HepG2 (cell line): ENCODE data around the gene MRPL51. TPM values are rescaled to one million over a fixed set of nuclear protein-coding genes. Genes with fewer than 3 reads are reported as not detected.

Source experiments
- ATAC-seq: fragments of 200-7000 bp; cut with Tn5 transposase; 3 replicates; pipeline ENCODE4 v1.9.1; 2020; ENCODE audit warnings: mild to moderate bottlenecking, moderate library complexity
- BruUV-seq: library from RNA; stranded (reverse); fragments of 400-500 nt; replicated peaks from 2 replicates; lab custom pipeline; 2021; lab: Mats Ljungman, UMichigan
- CTCF ChIA-PET: fragments of 300-600 bp; formaldehyde crosslinking; extraction: SDS; loops from one replicate; lab custom pipeline; 2021; ENCODE audit warnings: low total read pairs, inconsistent platforms, low intra/inter-chr PET ratio; lab: Yijun Ruan, JAX
- POLR2A ChIA-PET: fragments of 350-600 bp; sonication (Branson Sonifier 250); formaldehyde crosslinking; loops from one replicate; lab custom pipeline; 2020; ENCODE audit warnings: antibody characterized with exemption, inconsistent platforms; lab: Yijun Ruan, JAX
- DNase-seq: peaks from one replicate; pipeline ENCODE4 v3.0.0-alpha.2; 2015; ENCODE audit warnings: low spot score
- FAIRE-seq: peaks from 3 replicates; lab custom pipeline; 2011; peaks lifted over from hg19 to GRCh38; lab: Jason Lieb, UNC
- H2AFZ ChIP-seq: one replicate; pipeline ENCODE4 v1.6.1; 2011; ENCODE audit warnings: low read length, inconsistent platforms
- H3K27ac ChIP-seq: fragments of 300-600 bp; 3 replicates; pipeline ENCODE4 v1.8.0; 2011; ENCODE audit warnings: mixed run types, mild to moderate bottlenecking, mixed read lengths, low read length, inconsistent platforms; ENCODE audit not compliant: insufficient read depth; ENCODE audit errors: extremely low read length
- H3K27me3 ChIP-seq, 2 experiments: fragments of 200-600 bp in 1 of 2; 2 replicates in 1 of 2; 3 replicates in 1 of 2; pipeline versions ENCODE4 v1.6.0 to v1.8.0; 2011; ENCODE audit warnings: low read length in 2 of 2, mild to moderate bottlenecking in 2 of 2, moderate library complexity in 2 of 2, inconsistent platforms in 1 of 2; ENCODE audit not compliant: insufficient read depth in 2 of 2, control insufficient read depth in 1 of 2
- H3K36me3 ChIP-seq, 2 experiments: fragments of 200-600 bp in 1 of 2; replicated peaks in 1 of 2; 2 replicates in 1 of 2; 3 replicates in 1 of 2; pipeline versions ENCODE4 v1.5.1 to v1.8.0; 2011; ENCODE audit warnings: low read length in 2 of 2, inconsistent platforms in 1 of 2; ENCODE audit not compliant: insufficient read depth in 2 of 2, control insufficient read depth in 1 of 2
- H3K4me1 ChIP-seq: 2 replicates; pipeline ENCODE4 v1.5.1; 2012; ENCODE audit warnings: low read length, inconsistent platforms; ENCODE audit not compliant: insufficient read depth
- H3K4me2 ChIP-seq: 2 replicates; pipeline ENCODE4 v1.6.0; 2011; ENCODE audit warnings: low read depth, low read length, inconsistent platforms
- H3K4me3 ChIP-seq, 3 experiments: fragments of 200-600 bp in 1 of 3; sonication (generic), shearing (Covaris generic) in 1 of 3; replicated peaks in 1 of 3; 2 replicates each; pipeline ENCODE4 v1.5.1; 2011 to 2016; ENCODE audit warnings: low read length in 3 of 3, inconsistent platforms in 2 of 3, low read depth in 2 of 3, mild to moderate bottlenecking in 2 of 3, control low read depth in 1 of 3, mixed read lengths in 1 of 3; ENCODE audit not compliant: insufficient read depth in 1 of 3
- H3K79me2 ChIP-seq: one replicate; pipeline ENCODE4 v1.6.1; 2011; ENCODE audit warnings: low read length, inconsistent platforms; ENCODE audit not compliant: insufficient read depth
- H3K9ac ChIP-seq: 2 replicates; pipeline ENCODE4 v1.6.0; 2011; ENCODE audit warnings: mild to moderate bottlenecking, low read depth, low read length, inconsistent platforms; ENCODE audit not compliant: insufficient read depth
- H3K9me3 ChIP-seq: 2 replicates; pipeline ENCODE4 v1.5.1; 2012; ENCODE audit warnings: mild to moderate bottlenecking, low read length
- H4K20me1 ChIP-seq: 2 replicates; pipeline ENCODE4 v1.6.0; 2011; ENCODE audit warnings: inconsistent platforms, mild to moderate bottlenecking, low read length, moderate library complexity; ENCODE audit not compliant: insufficient read depth
- CREB1 ChIP-seq, 2 experiments: fragments of 450-650 bp in 1 of 2; IDR thresholded peaks; 2 replicates each; pipeline ENCODE4 v1.6.1; 2016 to 2017; ENCODE audit warnings: control low read depth in 1 of 2, mild to moderate bottlenecking in 1 of 2, missing compliant biosample characterization in 1 of 2, missing genetic modification characterization in 1 of 2
- HBP1 ChIP-seq: IDR thresholded peaks from 2 replicates; pipeline ENCODE4 v1.6.1; 2016; ENCODE audit warnings: low read depth, control low read depth
- IKZF1 ChIP-seq: fragments of 450-650 bp; IDR thresholded peaks from 2 replicates; pipeline ENCODE4 v1.7.1; 2016
- JUNB ChIP-seq: sonication (generic); formaldehyde crosslinking; IDR thresholded peaks from 2 replicates; pipeline ENCODE4 v1.8.0; 2022; ENCODE audit warnings: missing genetic modification reagents, mild to moderate bottlenecking, borderline replicate concordance
- MAF1 ChIP-seq: sonication (generic); formaldehyde crosslinking; IDR thresholded peaks from 2 replicates; pipeline ENCODE4 v1.5.0; 2020; ENCODE audit warnings: missing genetic modification reagents, borderline replicate concordance
- MXI1 ChIP-seq: IDR thresholded peaks from 3 replicates; pipeline ENCODE4 v1.6.1; 2012; ENCODE audit warnings: low read depth, low read length, inconsistent platforms, borderline replicate concordance
- NR2F1 ChIP-seq, 2 experiments: fragments of 450-650 bp in 1 of 2; formaldehyde crosslinking in 1 of 2; IDR thresholded peaks; 2 replicates each; pipeline versions ENCODE4 v1.5.0 to v1.6.1; 2016 to 2020; ENCODE audit warnings: mild to moderate bottlenecking in 1 of 2, missing compliant biosample characterization in 1 of 2, missing genetic modification reagents in 1 of 2, moderate library complexity in 1 of 2
- RBM22 ChIP-seq: fragments of 200-400 bp; formaldehyde crosslinking; optimal IDR thresholded peaks from 2 replicates; pipeline ENCODE3; 2017; ENCODE audit warnings: mild to moderate bottlenecking, low read length, moderate library complexity
- RFX3 ChIP-seq: IDR thresholded peaks from 2 replicates; pipeline ENCODE4 v1.6.1; 2016; ENCODE audit warnings: missing biosample characterization, missing genetic modification reagents
- ZBTB10 ChIP-seq: sonication (generic); formaldehyde crosslinking; IDR thresholded peaks from 2 replicates; pipeline ENCODE4 v1.4.0; 2020; ENCODE audit warnings: missing genetic modification reagents, borderline replicate concordance
- ZBTB33 ChIP-seq: sonication (generic); formaldehyde crosslinking; IDR thresholded peaks from 2 replicates; pipeline ENCODE4 v1.4.0; 2020; ENCODE audit warnings: missing genetic modification reagents
- ZNF264 ChIP-seq: sonication (generic); formaldehyde crosslinking; IDR thresholded peaks from 2 replicates; pipeline ENCODE4 v1.4.0; 2020; ENCODE audit warnings: missing genetic modification reagents
- ZNF326 ChIP-seq: sonication (generic); formaldehyde crosslinking; IDR thresholded peaks from 2 replicates; pipeline ENCODE4 v1.4.0; 2020; ENCODE audit warnings: missing genetic modification reagents, borderline replicate concordance
- ZNF446 ChIP-seq: sonication (generic); formaldehyde crosslinking; IDR thresholded peaks from 2 replicates; pipeline ENCODE4 v1.5.0; 2020; ENCODE audit warnings: mild to moderate bottlenecking, missing genetic modification reagents
- ZNF777 ChIP-seq: sonication (generic); formaldehyde crosslinking; IDR thresholded peaks from 2 replicates; pipeline ENCODE4 v1.4.0; 2020; ENCODE audit warnings: missing genetic modification reagents
- WGBS: methylation state at CpG from one replicate; pipeline ENCODE4 v1.1.6; 2017; ENCODE audit warnings: low lambda C conversion rate; 5-methylcytosine and 5-hydroxymethylcytosine counted together
- in situ Hi-C: cut with HindIII; loops from 2 replicates; pipeline ENCODE4 v1.10.0; 2017; ENCODE audit warnings: low pct_unique_long_range_greater_than_20kb; ENCODE audit not compliant: extremely low pct_ligation_motif_present
- intact Hi-C: fragments of 100-400 bp; cut with micrococcal nuclease; formaldehyde crosslinking; loops from one replicate; pipeline ENCODE4 v1.10.0; 2022; ENCODE audit not compliant: unreplicated experiment
- polyA plus RNA-seq, 8 experiments: library from polyadenylated mRNA; depleted of rRNA in 3 of 8; stranded (reverse) in 7 of 8; unstranded in 1 of 8; fragments of >200 nt; fragmentation: Illumina TruSeq in 4 of 8; extraction: Trizol in 4 of 8; gene quantifications; 2 replicates each; pipeline versions ENCODE4 v1.2.1 to v1.2.3, GENCODE V29; 2011 to 2016; ENCODE audit warnings: low read depth in 4 of 8, missing spikeins in 1 of 8, mixed read lengths in 1 of 8; ENCODE audit not compliant: insufficient read depth in 1 of 8
- total RNA-seq, 5 experiments: library from RNA; depleted of rRNA; stranded (reverse); fragments of >200 nt; fragmentation: Illumina TruSeq; extraction: Trizol; gene quantifications; 2 replicates each; pipeline ENCODE4 v1.2.3, GENCODE V29; 2016; ENCODE audit warnings: low read depth in 1 of 5

The MRPL51 gene
- total and polyA plus RNA-seq, 2 of the 13 experiments (the other 11 are each of a cell fraction or from before 2014, with no cell fraction given), result 64.8 to 278 TPM

GRCh38 chr12:6463216-6463615 is 29.8 kb downstream of the MRPL51 start:
- Histone ChIP-seq H3K79me2 (no peaks in the 10 kb centered on the region), H3K36me3 (peaks cover 20 to 43% of the 10 kb centered on the region in 2 experiments), H3K9ac (no peak overlapping the region), H3K4me2 (no peak overlapping the region), H3K27me3 (no peaks in the 10 kb centered on the region), H3K9me3 (no peaks in the 10 kb centered on the region), H3K4me1 (peaks cover 11% of the 10 kb centered on the region), H3K27ac (no peak overlapping the region)
- BruUV-seq, result no TSS peak
- in situ Hi-C loops, result loop anchor here (5.0 to 25.0 kb wide), 2 partner anchors 41 to 401 kb away; no protein-coding TSS in a partner anchor
- CTCF ChIA-PET, result no interaction called here
- ATAC-seq (no peak), FAIRE-seq (no peak)
- no peak for TF ChIP-seq JUNB (CRISPR knock-in tag)
- TF ChIP-seq MXI1, result no peak
- TF ChIP-seq ZNF264 (CRISPR knock-in tag), result no peak
- no peak for TF ChIP-seq ZNF446 (CRISPR knock-in tag)
- no peak for TF ChIP-seq RBM22
- TF ChIP-seq ZNF326 (CRISPR knock-in tag), result no peak
- TF ChIP-seq ZBTB10, result no peak
- no peak for TF ChIP-seq HBP1 (CRISPR knock-in tag)
- TF ChIP-seq CREB1 (IDR thresholded peaks at IDR 0.05), result no peak
- TF ChIP-seq CREB1 (CRISPR knock-in tag; IDR thresholded peaks at IDR 0.05), result no peak
- no peak for TF ChIP-seq IKZF1
- TF ChIP-seq ZNF777 (CRISPR knock-in tag), result no peak
- no peak for TF ChIP-seq ZBTB33 (CRISPR knock-in tag)
- no peak for TF ChIP-seq MAF1
- TF ChIP-seq RFX3, result no peak
- no peak for TF ChIP-seq NR2F1 (CRISPR knock-in tag; IDR thresholded peaks at IDR 0.05)
- TF ChIP-seq, all 625 proteins: peak for 0
- H3K4me3 ChIP-seq, result no peak overlapping the region
- 96% methylated on average over 3 of the region's 7 CpGs for WGBS
- no peak for DNase-seq
- POLR2A ChIA-PET, result interaction anchor here (0.9 to 1.8 kb wide), 2 partner anchors 11 to 127 kb away, joined by 3 to 8 read pairs; partner anchors contain the start of gene TAPBPL
- H4K20me1 ChIP-seq, result no peaks in the 10 kb centered on the region
- intact Hi-C loops, result loop anchor here (10.0 kb wide), 1 partner anchor 128 kb away; no protein-coding TSS in a partner anchor
- no peak overlapping the region for H2AFZ ChIP-seq
